Caco-2 (cell line): ENCODE measurements around the gene UQCR11. TPM values are rescaled to one million over a fixed set of nuclear protein-coding genes. Genes with fewer than 3 reads are reported as not detected.
A peak's percentile ranks its signal among the peaks of the same experiment; 100 is the strongest.

ENCODE experiments used
- BruUV-seq: library from RNA; stranded (reverse); fragments of 400-500 nt; replicated peaks from 2 replicates; lab custom pipeline; 2021; lab: Mats Ljungman, UMichigan
- CTCF ChIA-PET: fragments of 300-600 bp; sonication (Branson Sonifier 250); formaldehyde crosslinking; loops from one replicate; lab custom pipeline; 2022; ENCODE audit warnings: antibody characterized with exemption; lab: Charles Lee
- POLR2A ChIA-PET: fragments of 300-600 bp; sonication (Branson Sonifier 250); formaldehyde crosslinking; loops from one replicate; lab custom pipeline; 2022; ENCODE audit warnings: antibody characterized with exemption; lab: Charles Lee
- DNase-seq, 2 experiments: peaks; one replicate each; pipeline versions ENCODE4 v3.0.0 to v3.0.0-alpha.2; 2020 to 2022
- H3K27me3 ChIP-seq: replicated peaks from 2 replicates; pipeline ENCODE4 v1.6.0; 2011; ENCODE audit warnings: low read length; ENCODE audit not compliant: control insufficient read depth, insufficient read depth
- H3K36me3 ChIP-seq: 2 replicates; pipeline ENCODE4 v1.5.1; 2011; ENCODE audit warnings: low read length; ENCODE audit not compliant: control insufficient read depth, insufficient read depth
- H3K4me1 ChIP-seq: fragments of 250-450 bp; sonication (Bioruptor Pico); 2 replicates; pipeline ENCODE4 v1.5.1; 2020; ENCODE audit warnings: mild to moderate bottlenecking
- H3K4me3 ChIP-seq: 2 replicates; pipeline ENCODE4 v1.5.1; 2011; ENCODE audit warnings: low read depth, mild to moderate bottlenecking, control low read depth, low read length
- H3K9me3 ChIP-seq: fragments of 250-450 bp; sonication (Bioruptor Pico); 2 replicates; pipeline ENCODE4 v1.5.1; 2020; ENCODE audit warnings: mild to moderate bottlenecking, moderate library complexity
- H3K27ac Mint-ChIP-seq: one replicate; pipeline ENCODE4 v1.8.0; 2022; ENCODE audit warnings: mixed read lengths; ENCODE audit not compliant: unreplicated experiment
- H3K27me3 Mint-ChIP-seq: one replicate; pipeline ENCODE4 v1.8.0; 2022; ENCODE audit warnings: mixed read lengths; ENCODE audit not compliant: insufficient read depth, unreplicated experiment
- H3K36me3 Mint-ChIP-seq: one replicate; pipeline ENCODE4 v1.8.0; 2022; ENCODE audit warnings: mild to moderate bottlenecking, mixed read lengths; ENCODE audit not compliant: insufficient read depth, unreplicated experiment
- H3K4me1 Mint-ChIP-seq: one replicate; pipeline ENCODE4 v1.8.0; 2022; ENCODE audit warnings: low read depth, mixed read lengths; ENCODE audit not compliant: unreplicated experiment
- H3K4me3 Mint-ChIP-seq: one replicate; pipeline ENCODE4 v1.8.0; 2022; ENCODE audit warnings: mild to moderate bottlenecking, moderate library complexity, mixed read lengths; ENCODE audit not compliant: unreplicated experiment
- H3K9me3 Mint-ChIP-seq: one replicate; pipeline ENCODE4 v1.8.0; 2022; ENCODE audit warnings: mixed read lengths; ENCODE audit not compliant: unreplicated experiment
- intact Hi-C: fragments of 100-400 bp; cut with micrococcal nuclease; formaldehyde crosslinking; loops from one replicate; pipeline ENCODE4 v1.10.0; 2022; ENCODE audit not compliant: unreplicated experiment
- total RNA-seq: library from RNA; stranded (reverse); gene quantifications from 2 replicates; pipeline ENCODE4 v1.2.3, GENCODE V29; 2022
- TF ChIP-seq, protein P1 (sequence below), 2 experiments: fragments of 200-600 bp in 1 of 2; IDR thresholded peaks; 1 replicate in 1 of 2; 2 replicates in 1 of 2; pipeline versions ENCODE4 v1.5.1 to v1.8.0; 2011 to 2022; ENCODE audit warnings: antibody characterized with exemption in 1 of 2, control low read depth in 1 of 2, inconsistent platforms in 1 of 2, low read depth in 1 of 2, low read length in 1 of 2, mild to moderate bottlenecking in 1 of 2, moderate library complexity in 1 of 2; ENCODE audit not compliant: insufficient read depth in 1 of 2, severe bottlenecking in 1 of 2, unreplicated experiment in 1 of 2

The UQCR11 gene
- total RNA-seq, 1 experiment from 2014 or later, result 222 TPM

DNA sequence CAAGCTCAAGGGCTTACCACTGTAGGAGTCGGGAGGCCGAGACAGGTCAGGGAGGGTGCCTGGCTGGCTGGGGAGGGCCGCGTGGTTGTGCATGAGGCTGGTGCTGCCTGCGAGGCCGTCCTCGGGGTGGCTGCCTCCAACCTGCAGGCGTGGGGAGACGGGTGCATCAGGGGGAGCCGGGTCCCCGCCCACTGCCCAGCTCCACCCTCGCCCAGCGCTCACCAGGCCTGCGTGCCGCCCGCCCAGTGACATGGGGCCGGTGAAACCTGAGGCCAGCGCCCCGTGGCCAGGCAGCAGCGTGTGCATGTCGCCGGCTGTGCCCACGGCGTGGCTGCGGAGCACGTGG lies 13.8 kb upstream of the UQCR11 start:
- no peaks in the 10 kb centered on the region; the same call in none of the 2 replicates for H3K36me3 ChIP-seq
- intact Hi-C loops, result no loop called here
- no peaks in the 10 kb centered on the region for H3K4me1 ChIP-seq
- H3K27me3 Mint-ChIP-seq, result no peaks in the 10 kb centered on the region
- no peak overlapping the region for H3K4me3 Mint-ChIP-seq
- H3K36me3 Mint-ChIP-seq, result peaks cover 65% of the 10 kb centered on the region
- POLR2A ChIA-PET, result no interaction called here
- H3K9me3 Mint-ChIP-seq, result no peaks in the 10 kb centered on the region
- no peak overlapping the region for H3K27ac Mint-ChIP-seq
- no TSS peak for BruUV-seq
- TF ChIP-seq, protein P1, sequence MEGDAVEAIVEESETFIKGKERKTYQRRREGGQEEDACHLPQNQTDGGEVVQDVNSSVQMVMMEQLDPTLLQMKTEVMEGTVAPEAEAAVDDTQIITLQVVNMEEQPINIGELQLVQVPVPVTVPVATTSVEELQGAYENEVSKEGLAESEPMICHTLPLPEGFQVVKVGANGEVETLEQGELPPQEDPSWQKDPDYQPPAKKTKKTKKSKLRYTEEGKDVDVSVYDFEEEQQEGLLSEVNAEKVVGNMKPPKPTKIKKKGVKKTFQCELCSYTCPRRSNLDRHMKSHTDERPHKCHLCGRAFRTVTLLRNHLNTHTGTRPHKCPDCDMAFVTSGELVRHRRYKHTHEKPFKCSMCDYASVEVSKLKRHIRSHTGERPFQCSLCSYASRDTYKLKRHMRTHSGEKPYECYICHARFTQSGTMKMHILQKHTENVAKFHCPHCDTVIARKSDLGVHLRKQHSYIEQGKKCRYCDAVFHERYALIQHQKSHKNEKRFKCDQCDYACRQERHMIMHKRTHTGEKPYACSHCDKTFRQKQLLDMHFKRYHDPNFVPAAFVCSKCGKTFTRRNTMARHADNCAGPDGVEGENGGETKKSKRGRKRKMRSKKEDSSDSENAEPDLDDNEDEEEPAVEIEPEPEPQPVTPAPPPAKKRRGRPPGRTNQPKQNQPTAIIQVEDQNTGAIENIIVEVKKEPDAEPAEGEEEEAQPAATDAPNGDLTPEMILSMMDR (IDR thresholded peaks at IDR 0.05; ENCODE audit: insufficient read depth in 1 of 2, low read depth in 1 of 2, low read length in 1 of 2, severe bottlenecking in 1 of 2, unreplicated experiment in 1 of 2), result no peak
- H3K4me1 Mint-ChIP-seq, result no peaks in the 10 kb centered on the region
- no peaks in the 10 kb centered on the region for H3K9me3 ChIP-seq
- no peaks in the 10 kb centered on the region for H3K27me3 ChIP-seq
- CTCF ChIA-PET, result no interaction called here
- H3K4me3 ChIP-seq, result no peak overlapping the region
- no peak for DNase-seq

DNA sequence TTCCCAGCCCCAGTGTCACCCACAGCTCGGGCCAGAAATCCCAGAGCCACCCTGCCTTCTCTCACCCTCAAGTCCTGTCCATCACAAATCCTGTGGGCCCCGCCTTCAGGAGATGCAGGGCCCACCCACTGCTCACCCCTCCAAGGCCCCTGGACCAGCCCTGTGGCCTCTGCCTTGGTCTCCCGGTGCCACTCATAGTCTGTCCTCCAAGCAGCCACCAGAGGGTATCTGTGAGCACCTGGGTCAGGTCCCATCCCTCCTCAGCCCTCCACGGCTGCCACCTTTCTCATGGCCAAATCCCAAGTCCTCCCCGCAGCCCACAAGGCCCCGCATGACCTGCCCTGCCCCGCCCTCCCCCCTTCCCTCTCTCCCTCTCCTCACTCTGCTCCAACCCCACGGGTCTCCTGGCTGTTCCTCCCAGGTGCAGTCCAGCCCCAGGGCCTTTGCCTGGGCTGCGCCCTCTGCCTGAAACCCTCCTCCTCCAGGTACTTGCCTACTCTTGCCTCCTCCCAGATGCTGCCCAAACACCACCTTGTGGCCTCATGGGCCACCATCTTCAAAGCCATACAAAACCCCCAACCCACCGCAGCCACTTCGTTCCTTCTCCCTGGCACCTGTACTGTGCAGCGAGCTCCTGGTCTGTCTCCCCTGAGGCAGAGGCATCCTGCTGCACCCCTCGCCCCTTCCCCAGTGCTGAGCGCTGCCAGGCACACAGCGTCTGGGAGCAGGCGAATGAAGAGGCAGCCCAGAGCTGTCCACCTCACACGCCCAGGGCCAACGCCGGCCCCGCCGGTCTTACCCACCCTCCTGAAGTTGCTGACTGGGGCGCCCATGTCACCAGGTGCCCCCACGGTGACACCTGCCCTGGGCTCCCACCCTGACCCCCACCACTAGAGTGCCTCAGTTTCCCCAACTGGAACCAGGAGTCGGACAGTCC lies 13.2 kb upstream of the UQCR11 start:
- CTCF ChIA-PET, result no interaction called here
- TF ChIP-seq, protein P1 (IDR thresholded peaks at IDR 0.05; ENCODE audit: insufficient read depth in 1 of 2, low read depth in 1 of 2, low read length in 1 of 2, severe bottlenecking in 1 of 2, unreplicated experiment in 1 of 2), result peak in 1 of 2 experiments; percentile 62
- POLR2A ChIA-PET, result interaction anchor here (0.6 kb wide), 1 partner anchor 16 kb away, joined by 3 read pairs; no protein-coding TSS in a partner anchor
- DNase-seq, result peak; percentile 59 to 60
- H3K27me3 ChIP-seq, result no peaks in the 10 kb centered on the region
- intact Hi-C loops, result no loop called here
- no peaks in the 10 kb centered on the region for H3K4me1 ChIP-seq
- no peaks in the 10 kb centered on the region for H3K4me1 Mint-ChIP-seq
- H3K36me3 Mint-ChIP-seq, result peaks cover 72% of the 10 kb centered on the region
- H3K27me3 Mint-ChIP-seq, result no peaks in the 10 kb centered on the region
- no peak overlapping the region for H3K27ac Mint-ChIP-seq
- no peak overlapping the region for H3K4me3 ChIP-seq
- no TSS peak for BruUV-seq
- H3K4me3 Mint-ChIP-seq, result no peak overlapping the region
- H3K9me3 ChIP-seq, result no peaks in the 10 kb centered on the region
- H3K9me3 Mint-ChIP-seq, result no peaks in the 10 kb centered on the region
- no peaks in the 10 kb centered on the region; the same call in 1 of the 2 replicates for H3K36me3 ChIP-seq

DNA sequence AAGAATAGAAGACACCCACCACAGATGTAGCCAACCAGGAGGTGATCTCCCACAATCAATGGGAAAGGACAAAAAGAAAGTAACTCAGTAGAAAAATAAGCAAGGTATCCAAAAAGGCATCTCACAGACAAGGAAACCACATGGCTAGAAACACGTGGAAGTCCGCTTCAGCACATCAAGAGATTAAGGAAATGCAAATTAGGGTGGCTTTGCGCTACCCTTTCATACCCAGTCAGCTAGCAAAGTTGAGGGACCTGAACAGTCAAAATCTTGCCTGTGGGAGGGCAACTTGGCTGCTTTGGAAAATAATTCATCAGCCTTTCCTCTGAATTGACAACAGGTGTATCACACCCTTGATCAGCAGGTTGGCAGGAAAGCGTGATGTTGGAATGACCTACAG lies 11.6 kb upstream of the UQCR11 start:
- peaks cover 67% of the 10 kb centered on the region for H3K36me3 Mint-ChIP-seq

More for the DNA sequence above, 11.6 kb upstream of the UQCR11 start:
- H3K4me1 Mint-ChIP-seq, result no peaks in the 10 kb centered on the region
- no peaks in the 10 kb centered on the region for H3K9me3 Mint-ChIP-seq
- Histone ChIP-seq H3K9me3 (no peaks in the 10 kb centered on the region), H3K4me1 (no peaks in the 10 kb centered on the region), H3K36me3 (no peaks in the 10 kb centered on the region; the same call in none of the 2 replicates), H3K4me3 (no peak overlapping the region), H3K27me3 (no peaks in the 10 kb centered on the region)
- ChIA-PET CTCF (no interaction called here), POLR2A (no interaction called here)
- no TSS peak for BruUV-seq
- no peak for DNase-seq
- no peaks in the 10 kb centered on the region for H3K27me3 Mint-ChIP-seq
- H3K4me3 Mint-ChIP-seq, result no peak overlapping the region
- no peak overlapping the region for H3K27ac Mint-ChIP-seq
- TF ChIP-seq, protein P1 (IDR thresholded peaks at IDR 0.05; ENCODE audit: insufficient read depth in 1 of 2, low read depth in 1 of 2, low read length in 1 of 2, severe bottlenecking in 1 of 2, unreplicated experiment in 1 of 2), result no peak
- intact Hi-C loops, result no loop called here
